IPS-NIHi7 (cell line): Measurements from ENCODE around the gene PDK2.

Source experiments
- DNase-seq: peaks from one replicate; pipeline ENCODE4 v3.0.0; 2012; ENCODE audit warnings: mixed read lengths; ENCODE audit errors: extremely low spot score

Gene PDK2

GRCh38 chr17:50100480-50100883, 5.3 kb downstream of the PDK2 start:
- no peak for DNase-seq

DNA sequence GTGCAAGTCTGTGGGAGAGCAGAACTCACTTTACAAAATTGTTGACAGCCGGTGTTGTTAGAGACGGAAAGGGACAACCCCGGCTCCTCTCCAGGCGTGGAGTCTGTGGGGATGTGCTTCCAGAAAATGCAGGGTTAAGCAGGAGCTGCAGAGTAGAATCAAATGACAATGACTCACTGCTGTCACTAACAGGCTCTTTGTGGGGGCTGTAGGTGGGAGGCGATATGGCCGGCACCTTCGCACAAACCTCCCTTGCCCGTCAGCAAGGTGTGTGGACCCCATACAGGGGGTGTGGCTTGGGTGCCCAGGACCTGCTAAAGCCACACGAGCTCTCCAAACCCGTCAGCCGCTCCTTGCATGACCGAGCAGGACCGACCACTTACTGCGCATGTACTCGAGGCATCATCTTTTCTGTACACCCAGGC, 5.8 kb downstream of the PDK2 start:
- DNase-seq, result peak; percentile 38

DNA sequence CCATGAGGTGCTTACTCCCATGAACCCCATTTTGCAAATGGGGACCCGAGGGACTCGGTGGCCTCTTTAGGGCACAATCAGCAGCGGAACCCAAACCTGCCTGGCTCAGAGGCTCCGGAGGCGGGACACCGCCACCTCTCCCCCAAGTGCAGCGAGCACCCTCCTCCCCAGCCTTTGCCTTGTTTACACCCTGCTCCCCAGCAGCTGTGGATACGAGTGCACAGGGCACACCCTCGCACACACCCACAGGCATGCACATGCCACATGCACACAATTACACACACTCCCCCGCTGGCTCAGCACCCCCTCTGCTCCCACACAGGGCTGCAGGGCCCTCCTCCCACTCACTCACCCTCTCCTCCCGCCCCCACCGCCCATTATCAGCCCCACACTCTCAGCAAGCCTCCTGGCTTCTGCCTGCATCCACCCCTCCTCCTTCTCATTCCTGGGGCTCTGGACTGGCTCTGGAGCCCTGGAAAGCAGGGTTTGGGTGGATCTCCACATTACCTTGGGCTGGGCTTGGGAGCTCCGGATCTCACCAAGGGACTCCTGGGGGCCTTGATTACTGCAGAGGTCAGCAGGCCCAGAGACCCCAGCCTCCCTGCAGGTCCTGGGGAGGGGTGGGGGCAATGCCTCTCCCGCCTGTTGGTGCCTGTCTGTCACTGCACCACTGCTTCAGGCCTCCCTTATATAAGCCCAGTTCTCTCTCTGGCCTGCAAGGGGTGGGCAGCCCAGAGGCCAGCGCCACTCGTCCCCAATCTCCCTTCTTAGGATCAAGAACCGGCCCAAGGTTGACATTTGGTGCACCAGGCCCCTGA, 6.4 kb downstream of the PDK2 start:
- DNase-seq, result peak; percentile 52

GRCh38 chr17:50102164-50102991, 7.2 kb downstream of the PDK2 start:
- no peak for DNase-seq

- no peak for DNase-seq
Measured at GRCh38 chr17:50103252-50103651, 8.1 kb downstream of the PDK2 start.

DNA sequence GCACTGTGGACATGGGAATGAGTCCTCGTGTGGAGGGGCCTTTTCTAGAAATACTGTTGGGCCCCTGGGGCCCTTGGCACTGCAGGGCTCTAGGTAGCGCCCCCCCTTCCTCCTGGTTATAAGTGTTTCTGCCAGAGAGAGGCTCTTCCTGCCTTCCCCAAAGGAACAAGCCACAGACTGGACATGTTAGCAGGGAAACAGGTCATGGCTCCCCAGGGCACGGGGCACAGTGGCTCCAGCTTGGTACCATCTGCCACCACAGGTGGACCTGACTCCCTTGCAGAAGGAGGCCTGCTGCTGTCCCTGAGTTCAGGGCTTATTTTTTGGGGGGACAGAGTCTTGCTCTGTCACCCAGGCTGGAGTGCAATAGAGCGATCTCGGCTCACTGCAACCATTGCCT, 8.8 kb downstream of the PDK2 start:
- no peak for DNase-seq

DNA sequence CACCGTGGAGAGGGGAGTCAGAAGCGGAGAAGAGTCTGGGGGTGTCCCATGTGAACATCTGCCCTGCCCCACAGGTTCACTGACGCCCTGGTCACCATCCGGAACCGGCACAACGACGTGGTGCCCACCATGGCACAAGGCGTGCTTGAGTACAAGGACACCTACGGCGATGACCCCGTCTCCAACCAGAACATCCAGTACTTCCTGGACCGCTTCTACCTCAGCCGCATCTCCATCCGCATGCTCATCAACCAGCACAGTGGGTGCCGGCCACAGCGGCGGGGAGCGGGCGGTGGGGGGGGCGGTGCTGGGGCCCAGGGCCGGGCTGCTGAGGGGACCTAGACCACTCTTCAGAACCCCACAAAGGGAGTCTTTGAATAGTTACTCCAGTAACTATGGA, 10.7 kb downstream of the PDK2 start:
- no peak for DNase-seq

DNA sequence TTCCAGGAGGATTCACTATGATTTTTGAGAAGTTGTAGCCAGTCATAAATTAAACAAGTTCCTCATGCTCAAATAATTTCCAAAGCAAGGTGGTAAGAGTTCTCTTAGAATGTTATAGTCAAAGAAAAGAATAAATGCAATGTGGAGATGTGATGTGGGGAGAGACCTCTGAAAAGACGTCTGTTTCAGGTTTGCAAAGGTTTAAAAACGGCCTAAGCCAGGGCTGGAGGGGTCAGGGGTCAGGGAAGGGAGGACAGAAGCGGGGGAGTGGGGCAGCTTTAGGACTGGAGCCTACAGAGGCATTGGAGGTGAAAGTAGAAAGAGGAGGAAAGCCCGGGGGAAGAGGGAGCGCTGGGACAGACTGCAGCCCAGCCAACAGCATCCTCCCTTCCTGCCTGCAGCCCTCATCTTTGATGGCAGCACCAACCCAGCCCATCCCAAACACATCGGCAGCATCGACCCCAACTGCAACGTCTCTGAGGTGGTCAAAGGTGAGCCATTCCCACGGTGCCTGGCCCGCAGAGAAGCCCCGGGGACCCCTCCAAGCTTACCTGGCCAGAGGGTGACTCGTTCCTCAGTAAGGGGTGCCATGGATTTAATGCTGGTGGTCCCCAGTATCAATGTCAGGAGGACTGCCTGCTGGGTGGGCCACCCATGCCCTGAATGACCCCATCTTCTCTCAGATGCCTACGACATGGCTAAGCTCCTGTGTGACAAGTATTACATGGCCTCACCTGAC, 11.4 kb downstream of the PDK2 start:
- no peak for DNase-seq

- no peak for DNase-seq
Measured at GRCh38 chr17:50107790-50108414, 12.8 kb downstream of the PDK2 start.

DNA sequence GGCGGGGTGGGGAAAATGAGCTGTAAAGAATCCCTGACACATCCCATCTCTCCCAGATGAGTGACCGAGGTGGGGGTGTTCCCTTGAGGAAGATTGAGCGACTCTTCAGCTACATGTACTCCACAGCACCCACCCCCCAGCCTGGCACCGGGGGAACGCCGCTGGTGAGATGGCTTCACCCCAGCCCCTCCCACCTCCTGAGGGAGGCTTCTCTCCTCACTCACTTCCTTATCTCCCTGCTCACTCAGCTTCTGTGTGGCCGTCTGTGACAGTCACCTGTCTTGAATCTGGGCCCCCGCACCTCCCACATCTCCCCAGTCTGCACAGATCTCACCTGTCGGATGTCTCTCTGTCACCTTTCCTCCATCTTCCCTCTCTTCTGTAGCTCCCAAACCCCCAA, 13.4 kb downstream of the PDK2 start:
- DNase-seq, result no peak

DNA sequence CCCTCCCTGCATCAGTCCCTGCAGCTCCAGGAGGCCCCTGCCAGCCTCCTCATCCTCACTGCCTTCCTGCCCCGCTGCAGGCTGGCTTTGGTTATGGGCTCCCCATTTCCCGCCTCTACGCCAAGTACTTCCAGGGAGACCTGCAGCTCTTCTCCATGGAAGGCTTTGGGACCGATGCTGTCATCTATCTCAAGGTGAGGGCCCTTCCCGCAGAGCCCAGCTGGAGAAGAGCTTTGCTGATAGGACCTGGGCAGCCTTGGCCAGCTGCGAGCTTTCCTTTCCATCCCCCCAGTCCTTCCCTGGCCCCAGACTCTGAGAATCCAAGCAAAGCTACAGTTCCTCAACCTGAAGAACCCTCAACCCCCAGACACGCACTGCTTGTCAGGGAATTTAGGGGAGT, 14.1 kb downstream of the PDK2 start:
- no peak for DNase-seq

DNA sequence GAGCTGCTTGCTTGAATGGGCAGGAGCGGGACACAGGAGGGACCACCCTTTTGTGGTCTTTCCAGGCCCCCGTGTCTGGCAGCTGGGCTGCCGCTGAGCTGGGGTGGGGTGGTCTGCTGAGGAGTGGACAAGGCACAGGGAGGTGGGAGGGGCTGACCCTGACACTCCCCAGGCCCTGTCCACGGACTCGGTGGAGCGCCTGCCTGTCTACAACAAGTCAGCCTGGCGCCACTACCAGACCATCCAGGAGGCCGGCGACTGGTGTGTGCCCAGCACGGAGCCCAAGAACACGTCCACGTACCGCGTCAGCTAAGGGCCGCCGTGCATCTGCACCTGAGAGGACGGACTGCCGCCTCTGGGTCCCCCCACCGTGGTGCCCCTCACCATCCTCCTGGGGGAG, 14.6 kb downstream of the PDK2 start:
- no peak for DNase-seq

DNA sequence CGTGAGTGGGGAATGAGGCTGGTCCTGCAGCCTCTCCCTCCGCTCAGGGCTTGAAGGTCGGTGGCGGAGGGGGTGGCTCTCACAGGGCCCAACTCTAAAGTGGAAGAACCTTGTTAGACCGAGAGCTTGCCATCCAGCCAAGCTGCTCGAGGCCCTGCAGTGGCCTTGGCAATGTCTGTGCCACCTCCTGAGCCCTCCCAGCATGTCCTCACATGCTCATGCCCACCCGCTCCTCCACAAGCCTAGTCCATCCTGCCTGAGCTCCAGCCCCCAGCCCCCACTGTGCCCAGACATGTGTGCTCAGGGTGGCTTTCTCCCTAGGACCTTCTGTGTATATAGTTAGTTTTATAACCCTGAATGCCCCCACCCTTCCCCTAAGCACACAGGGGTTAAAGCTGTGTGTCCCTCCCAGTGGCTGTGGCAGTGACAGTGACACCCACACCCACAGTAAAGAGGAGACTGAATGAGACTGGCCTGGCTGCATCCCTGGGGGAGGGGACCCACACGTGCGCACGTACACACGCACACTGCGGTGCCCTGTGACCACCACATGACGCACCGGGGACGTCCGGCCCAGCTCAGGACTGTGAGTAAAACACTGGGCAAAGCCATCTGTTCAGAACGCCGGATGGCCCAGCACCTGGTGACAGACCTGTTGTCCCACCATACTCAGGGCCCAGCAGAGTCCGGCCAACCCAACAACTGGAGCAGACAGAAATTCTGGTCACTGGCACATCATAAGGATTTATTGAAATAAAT, 15.6 kb downstream of the PDK2 start:
- DNase-seq, result no peak

GRCh38 chr17:50111673-50112655, 16.8 kb downstream of the PDK2 start:
- DNase-seq, result no peak

GRCh38 chr17:50112694-50113093, 17.5 kb downstream of the PDK2 start:
- DNase-seq, result no peak

DNA sequence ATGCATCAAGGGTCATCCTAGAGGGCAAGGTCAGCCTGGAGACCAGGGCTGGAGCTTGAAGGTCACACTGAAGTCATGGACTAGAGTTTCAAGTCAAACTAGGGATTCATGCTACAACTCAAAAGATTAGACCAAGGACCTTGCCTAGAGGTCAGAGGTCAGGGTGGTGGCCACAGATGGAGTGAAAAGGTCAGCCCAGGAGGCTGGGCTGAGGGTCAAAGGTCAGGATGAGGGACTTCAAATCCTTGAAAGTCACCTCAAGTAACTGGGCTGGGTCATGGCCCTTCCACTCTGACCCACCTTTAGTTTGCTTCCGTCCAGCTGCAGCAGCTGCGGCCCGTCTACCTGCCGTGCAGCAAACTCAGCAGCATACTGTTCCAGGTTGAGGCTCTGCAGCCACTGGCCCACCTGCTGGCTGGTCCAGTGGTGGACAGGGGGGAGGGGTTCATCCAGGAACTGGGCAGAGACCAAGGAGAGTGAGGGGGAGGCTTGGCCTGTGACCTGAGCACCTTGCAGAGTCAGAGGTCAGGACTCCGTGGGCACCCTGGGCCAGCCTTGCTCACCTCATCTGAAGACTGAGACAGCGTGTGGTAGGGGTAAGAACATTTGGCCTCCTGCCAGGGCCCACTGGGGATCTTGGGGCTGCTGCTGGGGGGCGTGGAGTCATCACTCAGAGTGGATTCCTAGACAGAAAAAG, 18.6 kb downstream of the PDK2 start:
- no peak for DNase-seq

- no peak for DNase-seq
Measured at GRCh38 chr17:50114401-50114800, 19.2 kb downstream of the PDK2 start.

- DNase-seq, result peak; percentile 74
Measured at GRCh38 chr17:50114849-50115357, 19.8 kb downstream of the PDK2 start.

DNA sequence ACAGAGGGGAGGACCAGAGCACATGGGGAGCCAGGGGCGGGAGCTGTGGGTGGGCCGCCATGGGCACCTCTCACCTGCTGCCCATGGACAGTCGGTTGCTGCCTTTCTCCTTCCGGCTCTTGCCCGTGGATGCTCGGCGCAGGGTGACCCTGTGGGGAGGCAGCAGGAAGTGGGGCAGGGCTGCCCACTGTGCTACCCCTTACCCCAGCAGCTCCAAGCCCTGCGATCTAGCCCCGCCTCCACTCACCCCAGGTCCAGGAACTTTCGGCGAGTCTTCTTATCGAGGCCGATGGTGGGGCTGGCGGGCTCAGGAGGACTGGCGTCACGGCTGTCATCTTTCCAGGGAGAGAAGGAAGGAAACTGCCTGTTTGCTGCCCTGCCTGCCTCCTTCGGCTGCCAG, 20.6 kb downstream of the PDK2 start:
- DNase-seq, result no peak
